ENCODE results near the gene RNF151.

DNA sequence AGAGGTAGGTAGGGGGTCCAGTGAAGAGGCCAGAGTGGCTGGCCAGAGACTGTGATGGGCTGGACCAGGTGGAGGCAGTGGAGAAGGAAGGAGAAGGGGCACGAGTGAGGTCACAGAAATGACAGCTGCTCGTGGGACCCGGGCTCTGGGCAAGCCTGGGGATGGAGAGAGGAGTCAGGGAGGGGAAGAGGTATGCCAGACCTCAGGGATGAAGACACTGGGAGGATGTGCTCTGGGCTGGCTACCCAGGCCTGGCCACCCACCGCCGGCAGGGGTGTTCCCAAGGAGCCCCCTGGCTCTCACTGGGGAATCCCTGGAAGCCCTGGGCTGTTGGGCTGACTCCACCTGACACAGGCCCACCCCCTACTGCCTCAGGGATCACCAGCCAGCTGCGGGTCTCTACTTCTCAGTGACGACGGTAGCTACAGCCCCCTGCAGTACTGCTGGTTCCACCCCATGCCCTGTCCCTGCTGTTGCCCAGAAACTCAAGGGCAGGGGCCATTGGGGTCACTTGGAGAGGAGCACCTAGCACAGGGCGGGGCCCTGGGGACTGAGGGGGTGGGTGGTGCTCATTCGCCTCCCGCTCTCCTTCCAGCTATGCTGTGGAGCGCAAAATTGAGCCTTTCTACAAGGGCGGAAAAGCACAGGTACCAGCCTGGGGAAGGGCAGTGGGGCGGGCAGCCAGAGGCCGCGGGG, 7.0 kb downstream of the RNF151 start:
- TF ChIP-seq, protein P1, sequence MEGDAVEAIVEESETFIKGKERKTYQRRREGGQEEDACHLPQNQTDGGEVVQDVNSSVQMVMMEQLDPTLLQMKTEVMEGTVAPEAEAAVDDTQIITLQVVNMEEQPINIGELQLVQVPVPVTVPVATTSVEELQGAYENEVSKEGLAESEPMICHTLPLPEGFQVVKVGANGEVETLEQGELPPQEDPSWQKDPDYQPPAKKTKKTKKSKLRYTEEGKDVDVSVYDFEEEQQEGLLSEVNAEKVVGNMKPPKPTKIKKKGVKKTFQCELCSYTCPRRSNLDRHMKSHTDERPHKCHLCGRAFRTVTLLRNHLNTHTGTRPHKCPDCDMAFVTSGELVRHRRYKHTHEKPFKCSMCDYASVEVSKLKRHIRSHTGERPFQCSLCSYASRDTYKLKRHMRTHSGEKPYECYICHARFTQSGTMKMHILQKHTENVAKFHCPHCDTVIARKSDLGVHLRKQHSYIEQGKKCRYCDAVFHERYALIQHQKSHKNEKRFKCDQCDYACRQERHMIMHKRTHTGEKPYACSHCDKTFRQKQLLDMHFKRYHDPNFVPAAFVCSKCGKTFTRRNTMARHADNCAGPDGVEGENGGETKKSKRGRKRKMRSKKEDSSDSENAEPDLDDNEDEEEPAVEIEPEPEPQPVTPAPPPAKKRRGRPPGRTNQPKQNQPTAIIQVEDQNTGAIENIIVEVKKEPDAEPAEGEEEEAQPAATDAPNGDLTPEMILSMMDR (IDR thresholded peaks at IDR 0.05) = no peak
- TF ChIP-seq ZFX (IDR thresholded peaks at IDR 0.05; ENCODE audit: borderline replicate concordance) = no peak
